GM12874 (cell line): ENCODE measurements around the gene TRPV5.

Source experiments
- CTCF ChIP-seq: IDR thresholded peaks from 2 replicates; pipeline ENCODE4 v1.5.1; 2011; ENCODE audit warnings: low read depth, mild to moderate bottlenecking, control low read depth, low read length, moderate library complexity; ENCODE audit not compliant: insufficient read depth

The TRPV5 gene

GRCh38 chr7:142961973-142962926 is 28.7 kb upstream of the TRPV5 start, which contains the start of gene KEL:
TSS of gene KEL (minus strand) at chr7:142962363. CDS start at chr7:142962206, 157 bp downstream.
- no peak for TF ChIP-seq CTCF

GRCh38 chr7:142961595-142961972 is 28.0 kb upstream of the TRPV5 start:
- no peak for TF ChIP-seq CTCF

DNA sequence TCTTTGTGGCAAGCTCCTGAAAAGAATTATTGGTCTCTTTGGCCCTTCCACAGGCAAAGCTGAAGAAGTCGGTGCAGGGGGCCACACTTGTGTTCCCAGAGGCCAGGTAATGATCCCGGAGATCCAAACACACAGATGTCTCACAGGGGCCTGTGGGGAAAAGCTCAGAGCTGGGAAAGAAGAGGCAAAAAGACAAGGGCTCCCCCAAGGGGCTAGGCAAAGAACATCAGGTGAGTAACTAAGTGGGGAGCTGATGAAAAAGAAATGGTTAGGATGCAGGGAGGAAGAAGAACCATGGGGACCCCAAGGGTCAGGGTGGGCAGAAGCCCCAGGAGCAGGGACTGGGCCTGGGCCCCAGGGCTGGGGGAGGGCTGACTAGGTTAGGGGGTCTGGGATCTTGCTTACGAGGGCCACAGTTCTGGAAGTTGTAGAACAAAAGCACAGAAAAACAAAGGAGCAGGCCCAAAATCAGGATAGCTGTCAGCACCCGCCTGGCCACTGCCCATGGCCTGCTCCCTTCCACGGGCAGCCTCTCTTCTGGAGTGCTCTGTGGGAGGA is 27.5 kb upstream of the TRPV5 start:
- 0 out of 2 replicates have a peak, but pooled peaks have one; percentile 21 for TF ChIP-seq CTCF

- TF ChIP-seq CTCF = no peak
Observed at GRCh38 chr7:142959202-142959601, 25.7 kb upstream of the TRPV5 start.

GRCh38 chr7:142957723-142958122 is 24.2 kb upstream of the TRPV5 start:
- TF ChIP-seq CTCF = no peak

- no peak for TF ChIP-seq CTCF
Observed at GRCh38 chr7:142956951-142957623, 23.5 kb upstream of the TRPV5 start.

DNA sequence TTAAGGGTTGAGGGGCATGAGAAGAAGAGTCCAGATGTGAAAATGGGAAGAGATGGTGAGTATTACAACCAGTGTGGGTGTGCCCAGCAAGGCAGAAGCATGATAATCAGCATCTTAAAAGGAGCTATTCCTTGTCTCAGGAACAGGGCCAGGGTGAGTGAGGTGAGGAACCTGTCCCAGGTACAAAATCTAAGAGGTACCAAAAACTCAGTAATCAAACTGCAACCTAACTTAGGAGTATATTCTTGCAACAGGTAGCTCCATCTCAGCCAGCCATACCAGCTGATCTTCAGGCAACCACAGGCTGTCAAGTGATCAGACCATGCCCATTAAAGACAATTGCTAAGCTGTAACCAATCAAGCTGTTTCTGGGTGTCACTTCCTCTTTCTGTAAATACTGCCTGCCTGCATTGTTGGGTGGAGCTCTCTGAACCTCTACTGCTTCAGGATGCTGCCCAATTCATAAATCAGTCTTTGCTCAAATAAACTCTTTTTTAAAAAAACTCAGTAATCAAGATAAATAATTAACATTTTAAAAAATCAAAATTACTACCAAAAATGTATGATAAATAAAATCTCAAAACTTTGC is 21.2 kb upstream of the TRPV5 start:
- TF ChIP-seq CTCF = no peak
